ENCODE measurements around the gene PDE11A. TPM values are rescaled to one million over a fixed set of nuclear protein-coding genes. Genes with fewer than 3 reads are reported as not detected.
A peak's percentile ranks its signal among the peaks of the same experiment; 100 is the strongest.

Gene PDE11A
- total and polyA plus RNA-seq, 2 of the 13 experiments (the other 11 are each of a cell fraction or from before 2014, with no cell fraction given) = 1.2 to 1.7 TPM

GRCh38 chr2:177600917-177601316 lies 471.7 kb downstream of the PDE11A start (continued):
- no peak for TF ChIP-seq ZBTB40 (IDR thresholded peaks at IDR 0.05)
- TF ChIP-seq ZBTB40 (CRISPR knock-in tag; IDR thresholded peaks at IDR 0.05) = no peak
- no peak for TF ChIP-seq POGK (CRISPR knock-in tag; conservative IDR thresholded peaks at IDR 0.05)
- TF ChIP-seq IRF9 (CRISPR knock-in tag; IDR thresholded peaks at IDR 0.05; ENCODE audit: borderline replicate concordance) = no peak
- no peak for TF ChIP-seq TCF7L2 (IDR thresholded peaks at IDR 0.05; ENCODE audit: low read depth, low read length)
- TF ChIP-seq ZNF30 (CRISPR knock-in tag; IDR thresholded peaks at IDR 0.05) = no peak
- TF ChIP-seq ZNF652 (CRISPR knock-in tag; IDR thresholded peaks at IDR 0.05; ENCODE audit: borderline replicate concordance, low read depth) = no peak
- no peak for TF ChIP-seq SP2 (CRISPR knock-in tag; IDR thresholded peaks at IDR 0.05)
- TF ChIP-seq CSRNP1 (CRISPR knock-in tag; IDR thresholded peaks at IDR 0.05) = no peak
- peak; percentile 29; the same call in 1 of the 2 replicates for TF ChIP-seq SALL1 (CRISPR knock-in tag; IDR thresholded peaks at IDR 0.05)
- no peak for TF ChIP-seq ZNF501 (CRISPR knock-in tag; IDR thresholded peaks at IDR 0.05)
- no peak for TF ChIP-seq HOXA7 (CRISPR knock-in tag; IDR thresholded peaks at IDR 0.05)
- TF ChIP-seq AGO1 (IDR thresholded peaks at IDR 0.05; ENCODE audit: low read depth, low read length, poor library complexity, severe bottlenecking) = no peak
- TF ChIP-seq ASH2L (IDR thresholded peaks at IDR 0.05; ENCODE audit: insufficient read length, low read depth, low read length) = no peak
- no peak for TF ChIP-seq GFI1 (CRISPR knock-in tag; IDR thresholded peaks at IDR 0.05; ENCODE audit: borderline replicate concordance)
- 0 out of 2 replicates have a peak, but pooled peaks have one; percentile 34 for TF ChIP-seq ISL2 (CRISPR knock-in tag; IDR thresholded peaks at IDR 0.05)
- peak; percentile 71; the same call in 1 of the 2 replicates for TF ChIP-seq NR2F2 (IDR thresholded peaks at IDR 0.05; ENCODE audit: borderline replicate concordance, low read depth)
